ENCODE data around the gene DLG2.

DNA sequence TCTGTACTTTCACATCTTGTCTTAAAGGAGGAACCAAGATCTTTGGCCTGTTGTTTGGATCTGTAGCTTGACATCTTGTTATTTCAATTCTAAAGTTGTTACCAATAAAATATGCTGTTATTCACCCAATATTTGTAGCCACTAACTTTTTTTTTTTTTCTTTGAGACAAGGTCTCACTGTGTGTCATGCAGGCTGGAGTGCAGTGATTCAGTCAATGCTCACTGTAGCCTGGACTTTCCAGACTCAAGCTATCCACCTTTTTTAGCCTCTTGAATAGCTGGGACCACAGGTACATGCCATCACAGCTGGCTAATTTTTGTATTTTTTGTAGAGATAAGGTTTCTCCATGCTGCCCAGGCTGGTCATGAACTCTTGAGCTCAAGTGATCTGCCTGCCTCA is 769.4 kb downstream of the DLG2 start:
- TF ChIP-seq, protein P1, sequence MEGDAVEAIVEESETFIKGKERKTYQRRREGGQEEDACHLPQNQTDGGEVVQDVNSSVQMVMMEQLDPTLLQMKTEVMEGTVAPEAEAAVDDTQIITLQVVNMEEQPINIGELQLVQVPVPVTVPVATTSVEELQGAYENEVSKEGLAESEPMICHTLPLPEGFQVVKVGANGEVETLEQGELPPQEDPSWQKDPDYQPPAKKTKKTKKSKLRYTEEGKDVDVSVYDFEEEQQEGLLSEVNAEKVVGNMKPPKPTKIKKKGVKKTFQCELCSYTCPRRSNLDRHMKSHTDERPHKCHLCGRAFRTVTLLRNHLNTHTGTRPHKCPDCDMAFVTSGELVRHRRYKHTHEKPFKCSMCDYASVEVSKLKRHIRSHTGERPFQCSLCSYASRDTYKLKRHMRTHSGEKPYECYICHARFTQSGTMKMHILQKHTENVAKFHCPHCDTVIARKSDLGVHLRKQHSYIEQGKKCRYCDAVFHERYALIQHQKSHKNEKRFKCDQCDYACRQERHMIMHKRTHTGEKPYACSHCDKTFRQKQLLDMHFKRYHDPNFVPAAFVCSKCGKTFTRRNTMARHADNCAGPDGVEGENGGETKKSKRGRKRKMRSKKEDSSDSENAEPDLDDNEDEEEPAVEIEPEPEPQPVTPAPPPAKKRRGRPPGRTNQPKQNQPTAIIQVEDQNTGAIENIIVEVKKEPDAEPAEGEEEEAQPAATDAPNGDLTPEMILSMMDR (IDR thresholded peaks at IDR 0.05) = no peak
- TF ChIP-seq POLR2A (IDR thresholded peaks at IDR 0.05) = no peak
